SK-N-MC (cell line): ENCODE measurements around the gene SUSD4.

ENCODE experiments used
- DNase-seq: peaks from one replicate; pipeline ENCODE4 v3.0.0-alpha.2; 2011; ENCODE audit warnings: low read depth, low spot score
- H3K27ac ChIP-seq: fragments of 200-600 bp; sonication (generic); 2 replicates; pipeline ENCODE4 v1.5.1; 2016; ENCODE audit warnings: mixed run types
- H3K36me3 ChIP-seq: fragments of 200-600 bp; sonication (generic); 2 replicates; pipeline ENCODE4 v1.6.1; 2017; ENCODE audit warnings: antibody characterized with exemption, low read length, mixed read lengths; ENCODE audit not compliant: insufficient read depth
- H3K4me3 ChIP-seq: fragments of 200-600 bp; sonication (generic); 2 replicates; pipeline ENCODE4 v1.5.1; 2016
- H3K9ac ChIP-seq: fragments of 200-600 bp; sonication (generic); 2 replicates; pipeline ENCODE4 v1.8.0; 2017; ENCODE audit warnings: mixed run types, mixed read lengths; ENCODE audit not compliant: insufficient read length
- H3K9me3 ChIP-seq: fragments of 200-600 bp; sonication (generic); 2 replicates; pipeline ENCODE4 v1.6.1; 2017; ENCODE audit warnings: low read depth, mild to moderate bottlenecking, antibody characterized with exemption, low read length, moderate library complexity, mixed read lengths
- EZH2 ChIP-seq: fragments of 200-600 bp; sonication (generic); IDR thresholded peaks from one replicate; pipeline ENCODE4 v1.6.1; 2017; ENCODE audit warnings: antibody characterized with exemption
- FOXP2 ChIP-seq: optimal IDR thresholded peaks from 2 replicates; pipeline ENCODE3; 2011; ENCODE audit warnings: mild to moderate bottlenecking, moderate library complexity; ENCODE audit not compliant: insufficient read depth; ENCODE audit errors: extremely low read length, control extremely low read depth
- POLR2AphosphoS5 ChIP-seq: IDR thresholded peaks from 2 replicates; pipeline ENCODE4 v1.6.1; 2012; ENCODE audit warnings: mild to moderate bottlenecking, low read depth, low read length, borderline replicate concordance

The SUSD4 gene

GRCh38 chr1:223216531-223217205 is 147.3 kb downstream of the SUSD4 start:
- TF ChIP-seq POLR2AphosphoS5 (no peak), FOXP2 (no peak), EZH2 (no peak)
- Histone ChIP-seq H3K9ac (no peak overlapping the region), H3K27ac (no peak overlapping the region), H3K36me3 (no peaks in the 10 kb centered on the region), H3K9me3 (no peaks in the 10 kb centered on the region), H3K4me3 (no peak overlapping the region)
- no peak for DNase-seq

GRCh38 chr1:223216074-223216473 is 147.9 kb downstream of the SUSD4 start:
- H3K36me3 ChIP-seq: no peaks in the 10 kb centered on the region
- H3K9me3 ChIP-seq: no peaks in the 10 kb centered on the region
- DNase-seq: no peak
- TF ChIP-seq POLR2AphosphoS5 (no peak), FOXP2 (no peak), EZH2 (no peak)
- no peak overlapping the region for H3K9ac ChIP-seq
- no peak overlapping the region for H3K27ac ChIP-seq
- no peak overlapping the region for H3K4me3 ChIP-seq

GRCh38 chr1:223215026-223215425 is 148.9 kb downstream of the SUSD4 start:
- Histone ChIP-seq H3K27ac (no peak overlapping the region), H3K4me3 (no peak overlapping the region), H3K9me3 (no peaks in the 10 kb centered on the region), H3K36me3 (no peaks in the 10 kb centered on the region), H3K9ac (no peak overlapping the region)
- no peak for DNase-seq
- TF ChIP-seq EZH2: no peak
- no peak for TF ChIP-seq POLR2AphosphoS5
- no peak for TF ChIP-seq FOXP2

- Histone ChIP-seq H3K9ac (no peak overlapping the region), H3K9me3 (no peaks in the 10 kb centered on the region), H3K36me3 (no peaks in the 10 kb centered on the region), H3K4me3 (no peak overlapping the region), H3K27ac (no peak overlapping the region)
- DNase-seq: no peak
- TF ChIP-seq POLR2AphosphoS5: no peak
- TF ChIP-seq EZH2: no peak
- TF ChIP-seq FOXP2: no peak
These were observed 149.6 kb downstream of the SUSD4 start for GRCh38 chr1:223214261-223214807.

- no peak overlapping the region for H3K27ac ChIP-seq
- no peaks in the 10 kb centered on the region for H3K9me3 ChIP-seq
- TF ChIP-seq FOXP2 (no peak), EZH2 (no peak), POLR2AphosphoS5 (no peak)
- no peak overlapping the region for H3K9ac ChIP-seq
- no peak for DNase-seq
- no peaks in the 10 kb centered on the region for H3K36me3 ChIP-seq
- no peak overlapping the region for H3K4me3 ChIP-seq
These were observed 151.5 kb downstream of the SUSD4 start for GRCh38 chr1:223212441-223212840.

GRCh38 chr1:223211323-223211985 is 152.5 kb downstream of the SUSD4 start:
- H3K4me3 ChIP-seq: no peak overlapping the region
- no peak overlapping the region for H3K27ac ChIP-seq
- H3K9ac ChIP-seq: no peak overlapping the region
- H3K36me3 ChIP-seq: no peaks in the 10 kb centered on the region
- DNase-seq: no peak
- no peaks in the 10 kb centered on the region for H3K9me3 ChIP-seq
- no peak for TF ChIP-seq EZH2
- no peak for TF ChIP-seq POLR2AphosphoS5
- no peak for TF ChIP-seq FOXP2

GRCh38 chr1:223210788-223211120 is 153.2 kb downstream of the SUSD4 start:
- Histone ChIP-seq H3K9me3 (no peaks in the 10 kb centered on the region), H3K9ac (no peak overlapping the region), H3K36me3 (no peaks in the 10 kb centered on the region), H3K4me3 (no peak overlapping the region), H3K27ac (no peak overlapping the region)
- DNase-seq: no peak
- TF ChIP-seq EZH2: no peak
- no peak for TF ChIP-seq POLR2AphosphoS5
- TF ChIP-seq FOXP2: no peak

GRCh38 chr1:223209992-223210787 is 153.8 kb downstream of the SUSD4 start:
- DNase-seq: no peak
- TF ChIP-seq FOXP2 (no peak), EZH2 (no peak), POLR2AphosphoS5 (no peak)
- Histone ChIP-seq H3K27ac (no peak overlapping the region), H3K4me3 (no peak overlapping the region), H3K9ac (no peak overlapping the region), H3K9me3 (no peaks in the 10 kb centered on the region), H3K36me3 (no peaks in the 10 kb centered on the region)
